ENCODE results near the gene TBC1D4.

The TBC1D4 gene

GRCh38 chr13:75415694-75416093, 66.3 kb downstream of the TBC1D4 start:
- FAIRE-seq: peak; percentile 61

DNA sequence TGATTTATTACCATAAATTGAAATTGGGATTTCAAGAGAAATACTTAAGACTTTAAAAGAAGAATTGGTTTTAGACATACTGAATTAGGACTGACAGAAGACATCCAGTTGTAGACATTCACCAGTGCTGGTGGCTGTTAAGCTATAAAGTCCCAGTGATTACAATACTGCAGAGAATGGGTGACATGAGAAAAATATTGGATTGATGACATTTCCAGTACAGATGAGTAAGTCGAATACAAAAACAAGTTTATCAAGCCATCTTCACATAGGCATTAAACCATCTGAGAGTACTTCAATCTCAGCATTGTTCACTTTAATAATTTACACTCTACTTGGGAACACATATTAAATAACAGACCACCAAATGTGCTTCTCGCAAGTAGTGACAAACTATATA, 66.8 kb downstream of the TBC1D4 start:
- FAIRE-seq: no peak

DNA sequence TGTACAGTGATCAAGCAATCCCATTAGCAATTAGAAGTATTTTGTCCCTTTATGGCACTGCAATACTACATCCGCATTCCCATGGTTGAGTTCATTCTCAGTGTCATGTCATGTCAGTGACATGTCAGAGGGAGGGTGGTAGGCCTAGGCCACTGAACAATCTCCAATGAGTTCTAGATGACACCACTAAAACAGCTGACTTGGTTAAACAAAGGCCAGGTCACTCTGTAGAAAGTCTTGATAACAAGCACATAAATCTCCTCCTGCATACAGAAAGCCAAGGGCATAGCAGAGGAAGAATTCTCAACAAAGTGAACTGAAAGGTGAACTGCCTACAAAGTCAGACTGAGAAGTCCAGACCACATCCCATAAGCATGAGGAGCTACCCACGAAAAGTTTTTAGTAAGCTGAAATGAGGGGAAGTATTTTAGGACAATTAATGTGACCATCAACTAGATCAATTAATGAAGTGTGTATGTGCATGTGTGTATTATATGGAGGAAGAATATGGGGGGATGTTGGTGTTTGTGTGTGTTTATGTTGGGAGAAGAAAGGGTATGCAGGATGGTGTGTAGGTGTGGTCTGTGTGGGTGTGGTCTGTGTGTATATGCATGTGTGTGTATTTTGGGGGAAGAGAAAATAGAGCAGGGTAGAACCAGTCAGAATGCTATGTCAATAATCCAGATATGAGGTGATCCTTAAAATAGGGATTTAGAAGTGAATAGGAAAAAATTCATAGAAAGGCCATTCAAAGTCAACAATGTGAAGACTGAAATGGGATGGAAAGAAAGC, 67.7 kb downstream of the TBC1D4 start:
- no peak for FAIRE-seq

DNA sequence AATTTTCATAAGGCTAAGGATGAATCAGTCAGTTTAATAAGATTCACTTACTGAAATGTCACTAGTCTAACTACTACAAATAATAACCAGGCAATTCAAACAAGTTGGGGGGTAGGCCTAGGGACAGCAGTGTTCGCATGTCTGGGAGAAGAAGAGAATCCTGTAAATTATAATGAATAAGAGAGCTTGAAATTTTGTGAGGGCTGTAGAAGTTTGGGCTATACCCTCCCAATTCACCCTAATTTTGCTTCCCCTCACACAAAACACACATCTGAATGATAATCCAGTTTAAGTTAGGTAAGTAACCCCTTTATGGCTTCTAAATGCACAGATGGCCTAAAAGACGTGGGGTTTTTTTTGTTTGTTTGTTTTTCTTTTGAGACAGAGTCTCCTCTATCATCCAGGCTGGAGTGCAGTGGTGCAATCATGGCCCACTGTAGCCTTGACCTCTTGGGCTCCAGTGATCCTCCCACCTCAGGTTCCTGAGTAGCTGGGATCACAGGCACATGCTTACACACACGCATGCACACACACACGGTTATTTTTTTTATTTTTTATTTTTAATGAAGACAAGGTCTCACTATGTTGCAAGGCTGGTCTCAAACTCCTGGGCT, 69.9 kb downstream of the TBC1D4 start:
- no peak for FAIRE-seq

DNA sequence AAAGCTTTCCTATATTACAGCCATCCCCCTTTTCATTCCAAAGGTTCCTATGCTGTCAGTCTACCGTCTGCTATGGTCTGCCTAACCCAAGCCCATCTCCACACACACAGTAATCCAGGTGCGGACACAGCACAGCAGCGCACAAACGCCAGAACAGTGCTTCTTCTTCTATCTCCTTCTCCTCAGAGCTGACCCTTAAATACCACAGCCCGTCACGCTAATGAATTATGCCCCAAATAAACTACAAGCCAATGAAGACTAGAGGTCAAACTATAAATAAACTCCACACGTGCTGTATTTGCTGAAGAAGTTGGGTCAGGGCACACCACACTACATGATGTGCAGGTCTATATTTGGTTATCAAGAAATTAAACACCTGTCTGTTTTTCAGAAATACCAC, 71.8 kb downstream of the TBC1D4 start:
- FAIRE-seq: no peak

DNA sequence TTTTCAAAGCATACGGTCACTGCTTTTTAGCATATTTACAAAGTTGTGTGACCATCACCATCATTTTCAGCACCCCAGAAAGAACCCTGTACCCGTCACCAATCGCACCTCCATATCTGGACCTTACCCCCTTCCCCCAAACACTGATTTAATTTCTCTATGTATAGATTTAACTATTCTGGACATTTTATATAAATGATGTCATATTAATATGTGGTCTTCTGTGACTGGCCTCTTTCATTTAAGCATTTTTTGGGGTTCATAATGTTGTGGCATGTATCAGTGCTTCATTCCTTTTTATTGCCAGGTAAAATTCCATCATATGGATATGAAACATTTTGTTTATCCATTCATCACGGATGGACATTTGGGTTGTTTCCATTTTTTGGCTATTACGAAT, 74.0 kb downstream of the TBC1D4 start:
- no peak for FAIRE-seq

- no peak for FAIRE-seq
These were observed 74.5 kb downstream of the TBC1D4 start for GRCh38 chr13:75407473-75407872.

GRCh38 chr13:75405976-75406703, 75.8 kb downstream of the TBC1D4 start:
- FAIRE-seq: no peak

DNA sequence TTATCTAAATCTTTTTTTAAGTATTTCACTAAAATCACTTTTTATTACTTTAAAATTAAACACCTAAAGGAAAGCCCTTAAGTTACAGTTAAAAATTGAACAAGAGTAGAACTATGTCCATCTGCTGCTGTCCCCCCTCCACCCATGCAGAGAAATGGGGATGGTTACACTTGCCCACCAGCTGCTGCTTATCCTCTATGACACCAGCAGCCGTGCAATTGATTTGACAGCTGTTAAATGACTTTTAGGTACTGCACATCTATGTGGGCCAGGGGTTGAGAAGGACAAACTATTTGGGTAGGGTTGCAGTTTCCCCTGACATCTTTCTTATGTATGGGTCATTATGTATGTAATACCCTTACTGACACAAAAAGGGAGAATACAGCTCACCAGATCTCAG, 77.2 kb downstream of the TBC1D4 start:
- FAIRE-seq: no peak

DNA sequence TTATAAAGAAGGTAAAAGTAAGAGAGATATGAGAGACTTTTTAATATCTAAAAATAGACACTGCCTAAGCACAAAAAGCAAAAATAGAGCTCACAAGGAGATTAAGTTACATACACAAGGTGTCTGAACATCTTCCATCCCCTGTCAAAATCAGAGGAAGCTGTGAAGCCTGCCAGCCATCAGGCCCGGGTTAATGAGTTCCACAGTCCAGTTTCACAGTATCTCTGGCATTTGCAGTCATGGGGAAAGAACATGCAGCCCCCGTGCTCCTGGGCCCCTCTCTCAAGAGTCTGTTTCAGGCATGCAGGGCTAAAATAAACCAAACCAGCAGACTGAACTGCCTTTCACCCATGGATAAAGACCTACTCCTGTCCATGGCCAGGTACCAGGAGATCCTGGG, 79.2 kb downstream of the TBC1D4 start:
- no peak for FAIRE-seq

- FAIRE-seq: peak; percentile 58
These were observed 81.2 kb downstream of the TBC1D4 start for GRCh38 chr13:75400775-75401174.

- FAIRE-seq: no peak
These were observed 82.1 kb downstream of the TBC1D4 start for GRCh38 chr13:75399879-75400217.

GRCh38 chr13:75399168-75399878, 82.6 kb downstream of the TBC1D4 start:
- no peak for FAIRE-seq

- no peak for FAIRE-seq
These were observed 83.9 kb downstream of the TBC1D4 start for GRCh38 chr13:75398072-75398471.

DNA sequence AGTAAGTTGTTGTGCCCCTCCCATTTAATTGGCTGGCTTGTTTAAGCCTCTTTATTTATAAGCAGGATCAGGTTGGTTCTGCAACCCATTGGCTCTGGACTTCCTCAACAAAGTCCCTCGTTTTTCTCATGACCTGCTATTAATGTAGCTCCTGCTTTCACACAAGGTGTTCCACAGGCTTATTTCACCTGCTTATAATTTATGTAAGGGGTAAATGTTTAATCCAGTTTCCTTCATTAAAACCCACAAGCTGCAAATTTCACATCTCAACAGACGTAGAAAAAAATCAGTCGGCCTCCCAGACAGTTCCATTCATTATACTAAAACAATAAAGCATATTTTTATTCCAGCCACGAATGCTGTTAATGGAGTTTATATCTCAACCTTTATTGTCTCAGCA, 86.1 kb downstream of the TBC1D4 start:
- FAIRE-seq: peak; percentile 81

GRCh38 chr13:75395066-75395465, 86.9 kb downstream of the TBC1D4 start:
- no peak for FAIRE-seq

GRCh38 chr13:75393839-75394520, 88.0 kb downstream of the TBC1D4 start:
- peak; percentile 68 for FAIRE-seq

- FAIRE-seq: no peak
These were observed 90.4 kb downstream of the TBC1D4 start for GRCh38 chr13:75391432-75392100.

GRCh38 chr13:75390229-75390628, 91.7 kb downstream of the TBC1D4 start:
- FAIRE-seq: no peak

DNA sequence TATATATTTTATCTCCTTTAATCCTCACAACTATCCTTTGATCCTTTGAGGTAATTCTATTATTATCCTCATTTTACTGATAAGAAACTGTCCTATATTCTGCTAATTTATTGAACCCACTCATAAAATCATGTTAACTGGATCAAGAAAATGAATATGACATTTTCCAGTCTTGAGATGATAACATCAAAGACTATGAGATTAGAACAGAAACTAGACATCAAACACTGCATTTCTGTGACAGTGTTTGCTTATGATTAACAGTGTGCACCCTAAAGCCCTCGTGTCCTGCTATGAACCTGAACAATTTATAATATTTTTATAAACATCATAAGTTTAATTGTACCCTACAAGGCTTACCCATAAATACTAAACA, 96.3 kb downstream of the TBC1D4 start:
- peak; percentile 99 for FAIRE-seq

- no peak for FAIRE-seq
These were observed 96.9 kb downstream of the TBC1D4 start for GRCh38 chr13:75384879-75385707.
